Mesothelial cell of epicardium (in vitro differentiated cells): ENCODE measurements around the gene EEFSEC. TPM values are rescaled to one million over a fixed set of nuclear protein-coding genes. Genes with fewer than 3 reads are reported as not detected.
A peak's percentile ranks its signal among the peaks of the same experiment; 100 is the strongest.

Experiments
- DNase-seq, 2 experiments: peaks; one replicate each; pipeline ENCODE4 v3.0.0; 2021; ENCODE audit warnings: low spot score in 2 of 2; ENCODE audit not compliant: unreplicated experiment in 2 of 2
- H3K27ac Mint-ChIP-seq: 2 replicates; pipeline ENCODE4 v1.8.0; 2021; ENCODE audit warnings: mixed read lengths
- H3K27me3 Mint-ChIP-seq: 2 replicates; pipeline ENCODE4 v1.8.0; 2021; ENCODE audit warnings: low read depth, mixed read lengths
- H3K36me3 Mint-ChIP-seq: 2 replicates; pipeline ENCODE4 v1.8.0; 2021; ENCODE audit warnings: mixed read lengths
- H3K4me1 Mint-ChIP-seq: 2 replicates; pipeline ENCODE4 v1.8.0; 2021; ENCODE audit warnings: mixed read lengths
- H3K4me3 Mint-ChIP-seq: 2 replicates; pipeline ENCODE4 v1.8.0; 2021; ENCODE audit warnings: mild to moderate bottlenecking, moderate library complexity, mixed read lengths
- H3K9me3 Mint-ChIP-seq: 2 replicates; pipeline ENCODE4 v1.8.0; 2021; ENCODE audit warnings: mixed read lengths
- total RNA-seq: library from RNA; stranded (reverse); gene quantifications from 3 replicates; pipeline ENCODE4 v1.2.1, GENCODE V29; 2021
- TF ChIP-seq, protein P1 (sequence below): fragments of 200-600 bp; sonication (generic); IDR thresholded peaks from one replicate; pipeline ENCODE4 v1.5.0; 2021; ENCODE audit warnings: antibody characterized with exemption; ENCODE audit not compliant: unreplicated experiment

Gene EEFSEC
- total RNA-seq, 1 donor from 2014 or later, result 19.4 TPM

DNA sequence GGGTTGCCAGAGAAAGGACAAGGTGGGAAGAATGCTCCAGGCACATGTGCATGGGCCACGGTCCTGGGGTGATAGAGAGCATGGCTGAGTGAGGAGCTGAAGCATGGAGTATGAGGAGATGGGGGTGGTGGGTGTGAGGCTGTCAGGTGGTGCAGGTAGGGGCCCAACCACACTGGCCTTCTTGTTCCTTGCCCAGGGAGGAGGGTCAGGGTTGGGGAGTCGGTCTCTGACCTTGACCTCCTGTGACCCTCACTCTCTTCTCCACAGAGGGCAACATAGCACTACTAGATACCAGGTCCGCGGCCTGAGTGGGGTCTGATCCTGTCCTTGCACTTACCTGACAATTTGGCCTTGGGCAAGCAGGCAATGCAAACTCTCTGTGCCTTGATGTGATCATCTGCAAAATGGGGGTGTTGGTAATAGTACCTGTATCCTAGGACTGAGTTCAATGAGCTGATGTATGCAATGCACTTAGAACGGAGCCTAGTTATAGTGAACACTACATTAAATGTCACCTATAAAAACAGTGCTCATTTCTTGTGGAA is 75.2 kb downstream of the EEFSEC start:
- Mint-ChIP-seq H3K4me1 (peaks cover 45% of the 10 kb centered on the region), H3K27me3 (no peaks in the 10 kb centered on the region), H3K9me3 (peaks cover 9% of the 10 kb centered on the region), H3K4me3 (no peak overlapping the region), H3K27ac (peak overlapping the region; percentile 47), H3K36me3 (peaks cover 6% of the 10 kb centered on the region)
- DNase-seq, result no peak
- TF ChIP-seq, protein P1, sequence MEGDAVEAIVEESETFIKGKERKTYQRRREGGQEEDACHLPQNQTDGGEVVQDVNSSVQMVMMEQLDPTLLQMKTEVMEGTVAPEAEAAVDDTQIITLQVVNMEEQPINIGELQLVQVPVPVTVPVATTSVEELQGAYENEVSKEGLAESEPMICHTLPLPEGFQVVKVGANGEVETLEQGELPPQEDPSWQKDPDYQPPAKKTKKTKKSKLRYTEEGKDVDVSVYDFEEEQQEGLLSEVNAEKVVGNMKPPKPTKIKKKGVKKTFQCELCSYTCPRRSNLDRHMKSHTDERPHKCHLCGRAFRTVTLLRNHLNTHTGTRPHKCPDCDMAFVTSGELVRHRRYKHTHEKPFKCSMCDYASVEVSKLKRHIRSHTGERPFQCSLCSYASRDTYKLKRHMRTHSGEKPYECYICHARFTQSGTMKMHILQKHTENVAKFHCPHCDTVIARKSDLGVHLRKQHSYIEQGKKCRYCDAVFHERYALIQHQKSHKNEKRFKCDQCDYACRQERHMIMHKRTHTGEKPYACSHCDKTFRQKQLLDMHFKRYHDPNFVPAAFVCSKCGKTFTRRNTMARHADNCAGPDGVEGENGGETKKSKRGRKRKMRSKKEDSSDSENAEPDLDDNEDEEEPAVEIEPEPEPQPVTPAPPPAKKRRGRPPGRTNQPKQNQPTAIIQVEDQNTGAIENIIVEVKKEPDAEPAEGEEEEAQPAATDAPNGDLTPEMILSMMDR, result no peak

DNA sequence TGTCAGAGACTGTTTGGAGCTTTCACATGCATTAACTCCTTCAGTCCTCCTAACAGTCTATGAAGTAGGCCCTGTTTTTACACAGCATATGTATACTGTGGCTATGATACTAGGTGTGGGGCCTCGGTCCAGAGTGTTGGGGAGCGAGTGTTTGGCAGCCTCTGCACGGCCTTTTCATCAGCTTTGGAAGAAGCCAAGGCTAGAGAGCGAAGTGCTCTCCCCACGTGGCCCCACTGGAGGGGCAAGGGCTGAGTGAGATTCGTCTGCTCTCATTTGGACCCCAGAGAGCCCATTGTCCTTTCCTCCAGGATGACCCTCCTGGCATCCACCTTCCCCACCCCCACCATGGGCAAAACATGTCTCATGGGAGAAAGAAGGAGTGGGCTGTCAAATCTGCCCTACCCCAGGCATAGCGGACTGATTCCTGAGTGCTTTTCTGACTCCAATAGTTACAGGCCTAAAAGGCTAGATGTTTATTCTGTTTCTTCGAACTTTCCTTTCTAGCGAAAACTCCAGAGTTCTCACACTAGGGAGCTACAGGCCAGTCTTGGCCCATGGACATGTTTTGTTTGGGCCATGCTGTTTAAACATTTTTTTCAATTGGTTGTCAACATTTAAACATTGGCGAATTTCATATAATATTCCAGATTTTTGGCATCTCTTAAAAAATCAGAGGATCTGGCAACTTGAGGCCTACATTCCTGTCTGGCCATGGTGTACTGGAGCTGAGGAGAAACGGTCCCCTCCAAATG is 76.0 kb downstream of the EEFSEC start:
- H3K36me3 Mint-ChIP-seq, result peaks cover under 1% of the 10 kb centered on the region
- H3K4me3 Mint-ChIP-seq, result no peak overlapping the region
- no peaks in the 10 kb centered on the region for H3K27me3 Mint-ChIP-seq
- peaks cover under 1% of the 10 kb centered on the region for H3K9me3 Mint-ChIP-seq
- DNase-seq, result no peak
- TF ChIP-seq, protein P1, result no peak
- peak overlapping the region; percentile 47 for H3K27ac Mint-ChIP-seq
- H3K4me1 Mint-ChIP-seq, result peaks cover 49% of the 10 kb centered on the region

DNA sequence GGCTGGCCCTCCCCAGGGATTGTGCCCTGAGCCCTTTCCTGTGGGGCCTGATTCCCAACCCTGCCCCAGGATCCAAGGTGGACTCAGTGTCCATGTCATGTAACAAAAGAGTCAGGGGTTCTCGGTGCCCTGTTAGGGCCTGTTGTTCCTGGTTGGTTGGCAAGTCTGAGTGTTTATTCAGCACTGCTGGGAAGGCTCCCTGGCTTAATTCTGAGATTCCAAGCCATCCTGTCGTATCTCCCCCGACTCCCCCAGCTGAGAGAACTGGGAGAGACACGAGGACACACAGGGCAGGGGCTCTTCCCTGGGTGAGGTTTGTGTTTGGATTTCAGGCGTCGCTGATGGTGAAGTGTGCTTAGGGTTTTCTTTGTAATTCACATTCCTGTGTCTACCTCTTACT is 78.3 kb downstream of the EEFSEC start:
- no peak overlapping the region for H3K4me3 Mint-ChIP-seq
- H3K27me3 Mint-ChIP-seq, result no peaks in the 10 kb centered on the region
- DNase-seq, result no peak
- H3K9me3 Mint-ChIP-seq, result no peaks in the 10 kb centered on the region
- TF ChIP-seq, protein P1, result no peak
- H3K36me3 Mint-ChIP-seq, result no peaks in the 10 kb centered on the region
- peaks cover 60% of the 10 kb centered on the region for H3K4me1 Mint-ChIP-seq
- peak overlapping the region; percentile 96 for H3K27ac Mint-ChIP-seq

DNA sequence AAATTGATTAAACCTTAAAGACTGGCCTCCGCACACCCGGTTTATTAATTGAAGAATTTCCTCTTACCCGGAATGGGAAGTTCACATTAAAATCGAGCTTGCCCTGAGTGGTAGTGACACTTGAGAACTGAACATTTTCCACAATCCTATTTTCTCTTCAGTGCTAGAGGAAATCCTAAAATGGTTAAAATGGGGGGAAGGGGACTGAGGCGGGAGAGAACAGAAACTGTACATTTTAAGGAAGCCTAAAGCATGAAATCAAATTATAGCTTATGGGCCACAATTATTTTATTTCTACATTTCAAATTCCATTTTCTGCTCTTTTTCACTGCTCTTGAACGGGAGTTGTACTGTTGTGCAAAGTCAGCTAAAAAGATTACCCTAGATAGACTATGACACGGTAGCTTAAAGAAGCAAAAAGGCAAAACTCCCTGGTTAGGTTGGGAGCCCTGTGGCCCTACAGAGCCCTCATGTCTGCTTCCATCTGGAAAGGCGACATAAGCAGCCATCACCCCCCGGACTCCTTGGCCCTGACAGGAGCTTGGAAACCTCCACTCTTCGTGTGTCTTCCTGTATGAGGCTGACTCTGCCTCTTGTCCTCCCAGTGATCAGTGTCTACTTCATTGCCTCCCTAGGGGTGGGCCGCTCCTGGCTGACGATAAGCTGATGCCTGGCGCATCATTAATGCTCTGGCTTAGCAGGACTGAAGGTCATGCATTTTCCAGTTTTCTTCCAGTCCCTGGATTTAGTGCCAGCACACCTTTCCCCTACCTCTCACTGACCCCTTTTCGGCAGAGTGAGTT is 79.3 kb downstream of the EEFSEC start:
- no peaks in the 10 kb centered on the region for H3K9me3 Mint-ChIP-seq
- TF ChIP-seq, protein P1, result no peak
- no peaks in the 10 kb centered on the region for H3K27me3 Mint-ChIP-seq
- no peak for DNase-seq
- no peaks in the 10 kb centered on the region for H3K36me3 Mint-ChIP-seq
- no peak overlapping the region for H3K4me3 Mint-ChIP-seq
- peak overlapping the region; percentile 84 for H3K27ac Mint-ChIP-seq
- H3K4me1 Mint-ChIP-seq, result peaks cover 63% of the 10 kb centered on the region

DNA sequence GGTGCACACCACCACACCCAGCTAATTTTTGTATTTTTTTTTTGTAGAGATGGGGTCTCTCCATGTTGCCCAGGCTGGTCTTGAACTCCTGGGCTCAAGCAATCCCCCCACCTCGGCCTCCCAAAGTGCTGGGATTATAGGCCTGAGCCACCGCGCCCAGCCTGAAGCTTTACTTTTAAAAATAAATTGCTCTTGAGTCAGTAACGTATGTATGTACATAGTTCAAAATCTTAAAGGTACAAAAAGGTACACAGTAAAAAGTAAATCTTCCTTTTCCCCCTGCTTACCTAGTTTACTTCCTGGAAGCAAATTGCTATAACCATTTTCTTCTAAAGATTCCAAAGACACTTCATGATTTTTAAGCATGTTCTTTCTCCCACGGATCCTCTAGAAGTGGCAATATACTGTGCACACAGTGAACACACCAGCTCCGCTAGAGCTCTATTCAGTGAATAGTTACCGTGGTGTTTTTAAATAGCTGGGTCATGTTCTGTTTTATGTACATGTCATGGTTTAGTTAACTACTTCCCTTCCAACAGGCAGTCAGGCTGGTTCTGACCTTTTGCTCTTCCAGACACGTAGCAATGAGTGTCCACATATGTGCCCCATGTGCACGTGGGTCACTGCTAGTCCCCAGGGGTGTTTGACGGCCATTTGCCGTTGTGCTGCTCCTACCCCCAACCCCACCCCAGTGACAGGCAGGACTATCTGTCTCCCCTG is 82.1 kb downstream of the EEFSEC start:
- no peaks in the 10 kb centered on the region for H3K36me3 Mint-ChIP-seq
- H3K4me1 Mint-ChIP-seq, result peaks cover 75% of the 10 kb centered on the region
- DNase-seq, result no peak
- TF ChIP-seq, protein P1, result no peak
- H3K27me3 Mint-ChIP-seq, result no peaks in the 10 kb centered on the region
- H3K9me3 Mint-ChIP-seq, result no peaks in the 10 kb centered on the region
- peak overlapping the region; percentile 84 for H3K27ac Mint-ChIP-seq
- no peak overlapping the region for H3K4me3 Mint-ChIP-seq
